ENCODE measurements around the gene ARHGAP45. TPM values are rescaled to one million over a fixed set of nuclear protein-coding genes. Genes with fewer than 3 reads are reported as not detected.

ARHGAP45 gene
- total RNA-seq, 1 donor from 2014 or later = 0.57 TPM

DNA sequence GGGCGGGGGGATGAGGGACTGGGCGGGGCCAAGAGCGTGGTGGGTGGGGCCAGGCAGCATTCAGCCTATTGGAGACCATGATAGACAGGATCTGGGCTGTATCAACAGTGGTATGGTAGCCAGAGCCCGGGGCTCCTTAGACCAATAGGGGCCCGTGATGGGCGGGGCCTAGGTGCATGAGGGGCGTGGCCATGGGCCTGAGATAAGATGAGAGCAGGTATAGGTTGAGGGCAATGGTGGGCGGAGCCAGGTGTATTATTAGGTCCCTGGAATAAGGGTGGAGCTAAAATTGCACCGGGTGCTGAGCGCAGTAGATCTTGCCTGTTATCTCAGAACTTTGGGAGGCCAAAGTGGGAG lies 21.7 kb upstream of the ARHGAP45 start:
- TF ChIP-seq, protein P1, sequence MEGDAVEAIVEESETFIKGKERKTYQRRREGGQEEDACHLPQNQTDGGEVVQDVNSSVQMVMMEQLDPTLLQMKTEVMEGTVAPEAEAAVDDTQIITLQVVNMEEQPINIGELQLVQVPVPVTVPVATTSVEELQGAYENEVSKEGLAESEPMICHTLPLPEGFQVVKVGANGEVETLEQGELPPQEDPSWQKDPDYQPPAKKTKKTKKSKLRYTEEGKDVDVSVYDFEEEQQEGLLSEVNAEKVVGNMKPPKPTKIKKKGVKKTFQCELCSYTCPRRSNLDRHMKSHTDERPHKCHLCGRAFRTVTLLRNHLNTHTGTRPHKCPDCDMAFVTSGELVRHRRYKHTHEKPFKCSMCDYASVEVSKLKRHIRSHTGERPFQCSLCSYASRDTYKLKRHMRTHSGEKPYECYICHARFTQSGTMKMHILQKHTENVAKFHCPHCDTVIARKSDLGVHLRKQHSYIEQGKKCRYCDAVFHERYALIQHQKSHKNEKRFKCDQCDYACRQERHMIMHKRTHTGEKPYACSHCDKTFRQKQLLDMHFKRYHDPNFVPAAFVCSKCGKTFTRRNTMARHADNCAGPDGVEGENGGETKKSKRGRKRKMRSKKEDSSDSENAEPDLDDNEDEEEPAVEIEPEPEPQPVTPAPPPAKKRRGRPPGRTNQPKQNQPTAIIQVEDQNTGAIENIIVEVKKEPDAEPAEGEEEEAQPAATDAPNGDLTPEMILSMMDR (IDR thresholded peaks at IDR 0.05) = no peak
- H3K27me3 Mint-ChIP-seq (ENCODE audit: low read depth) = no peaks in the 10 kb centered on the region
- H3K36me3 Mint-ChIP-seq (ENCODE audit: low read depth) = no peaks in the 10 kb centered on the region
- DNase-seq (ENCODE audit: low spot score) = no peak
- H3K27ac Mint-ChIP-seq (ENCODE audit: unreplicated experiment) = no peak overlapping the region
- no peaks in the 10 kb centered on the region for H3K9me3 Mint-ChIP-seq (ENCODE audit: low read depth)
- H3K4me3 Mint-ChIP-seq (ENCODE audit: unreplicated experiment) = no peak overlapping the region
- H3K4me1 Mint-ChIP-seq (ENCODE audit: low read depth) = peaks cover 13% of the 10 kb centered on the region

DNA sequence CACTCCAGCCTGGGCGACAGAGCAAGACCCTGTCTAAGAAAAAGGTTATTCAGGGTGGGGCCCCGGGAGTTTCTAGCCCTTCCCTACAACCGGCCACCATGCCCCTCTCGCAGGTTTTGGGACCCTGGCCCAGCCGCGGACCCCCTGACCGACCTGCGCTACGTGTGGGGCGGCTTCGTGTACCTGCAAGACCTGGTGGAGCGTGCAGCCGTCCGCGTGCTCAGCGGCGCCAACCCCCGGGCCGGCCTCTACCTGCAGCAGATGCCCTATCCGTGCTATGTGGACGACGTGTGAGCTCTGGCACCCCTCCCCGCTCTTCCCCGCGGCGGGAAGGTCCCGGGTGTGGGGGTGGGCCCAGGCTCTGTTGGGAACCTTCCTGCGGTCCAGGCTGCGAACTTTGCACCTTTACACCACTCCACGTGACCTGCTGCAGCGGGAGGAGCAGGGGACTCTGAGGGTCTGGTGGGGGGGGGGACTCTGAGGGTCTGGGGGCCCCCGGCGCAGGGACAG lies 20.8 kb upstream of the ARHGAP45 start:
- no peaks in the 10 kb centered on the region for H3K36me3 Mint-ChIP-seq (ENCODE audit: low read depth)
- TF ChIP-seq, protein P1 (IDR thresholded peaks at IDR 0.05) = no peak
- peaks cover 4% of the 10 kb centered on the region for H3K4me1 Mint-ChIP-seq (ENCODE audit: low read depth)
- no peaks in the 10 kb centered on the region for H3K9me3 Mint-ChIP-seq (ENCODE audit: low read depth)
- no peak for DNase-seq (ENCODE audit: low spot score)
- H3K27me3 Mint-ChIP-seq (ENCODE audit: low read depth) = no peaks in the 10 kb centered on the region
- no peak overlapping the region for H3K4me3 Mint-ChIP-seq (ENCODE audit: unreplicated experiment)
- H3K27ac Mint-ChIP-seq (ENCODE audit: unreplicated experiment) = no peak overlapping the region

DNA sequence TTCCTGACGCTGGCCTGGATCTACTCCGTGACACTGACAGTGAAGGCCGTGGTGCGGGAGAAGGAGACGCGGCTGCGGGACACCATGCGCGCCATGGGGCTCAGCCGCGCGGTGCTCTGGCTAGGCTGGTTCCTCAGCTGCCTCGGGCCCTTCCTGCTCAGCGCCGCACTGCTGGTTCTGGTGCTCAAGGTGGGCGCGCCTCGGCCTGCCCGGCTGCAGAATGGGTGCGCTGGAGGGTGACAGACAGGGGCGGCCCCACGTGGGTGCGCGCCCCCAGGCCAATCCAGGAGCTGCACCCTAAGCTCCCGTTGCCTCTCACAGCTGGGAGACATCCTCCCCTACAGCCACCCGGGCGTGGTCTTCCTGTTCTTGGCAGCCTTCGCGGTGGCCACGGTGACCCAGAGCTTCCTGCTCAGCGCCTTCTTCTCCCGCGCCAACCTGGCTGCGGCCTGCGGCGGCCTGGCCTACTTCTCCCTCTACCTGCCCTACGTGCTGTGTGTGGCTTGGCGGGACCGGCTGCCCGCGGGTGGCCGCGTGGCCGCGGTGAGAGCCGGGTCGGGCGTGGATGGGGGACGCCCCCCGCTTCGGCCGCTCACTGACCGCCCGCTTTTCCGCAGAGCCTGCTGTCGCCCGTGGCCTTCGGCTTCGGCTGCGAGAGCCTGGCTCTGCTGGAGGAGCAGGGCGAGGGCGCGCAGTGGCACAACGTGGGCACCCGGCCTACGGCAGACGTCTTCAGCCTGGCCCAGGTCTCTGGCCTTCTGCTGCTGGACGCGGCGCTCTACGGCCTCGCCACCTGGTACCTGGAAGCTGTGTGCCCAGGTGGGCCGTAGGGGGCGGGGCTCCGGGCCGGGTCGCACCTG lies 19.9 kb upstream of the ARHGAP45 start:
- H3K27me3 Mint-ChIP-seq (ENCODE audit: low read depth) = no peaks in the 10 kb centered on the region
- no peaks in the 10 kb centered on the region for H3K36me3 Mint-ChIP-seq (ENCODE audit: low read depth)
- no peak overlapping the region for H3K4me3 Mint-ChIP-seq (ENCODE audit: unreplicated experiment)
- H3K9me3 Mint-ChIP-seq (ENCODE audit: low read depth) = no peaks in the 10 kb centered on the region
- TF ChIP-seq, protein P1 (IDR thresholded peaks at IDR 0.05) = no peak
- no peak for DNase-seq (ENCODE audit: low spot score)
- no peak overlapping the region for H3K27ac Mint-ChIP-seq (ENCODE audit: unreplicated experiment)
- H3K4me1 Mint-ChIP-seq (ENCODE audit: low read depth) = no peaks in the 10 kb centered on the region

DNA sequence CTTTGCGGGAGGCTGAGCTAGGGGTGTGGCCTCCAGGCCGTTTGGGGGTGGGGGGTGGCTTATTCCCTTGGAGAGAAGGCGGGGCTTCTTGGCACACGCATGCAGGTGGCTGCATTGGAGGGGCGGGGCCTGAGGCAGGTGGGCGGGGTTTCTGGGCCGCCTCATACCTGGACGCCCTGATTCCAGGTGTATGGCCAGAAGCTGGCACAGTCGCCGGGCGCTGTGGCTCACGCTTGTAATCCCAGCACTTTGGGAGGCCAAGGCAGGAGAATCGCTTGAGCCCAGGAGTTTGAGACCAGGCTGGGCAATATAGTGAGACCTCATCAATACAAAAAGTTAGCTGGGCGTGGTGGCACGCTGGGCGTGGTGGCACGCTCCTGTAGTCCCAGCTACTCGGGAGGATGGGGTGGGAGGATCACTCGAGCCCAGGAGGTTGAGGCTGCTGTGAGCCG lies 19.2 kb upstream of the ARHGAP45 start:
- H3K36me3 Mint-ChIP-seq (ENCODE audit: low read depth) = no peaks in the 10 kb centered on the region
- no peak overlapping the region for H3K4me3 Mint-ChIP-seq (ENCODE audit: unreplicated experiment)
- H3K27ac Mint-ChIP-seq (ENCODE audit: unreplicated experiment) = no peak overlapping the region
- DNase-seq (ENCODE audit: low spot score) = no peak
- no peaks in the 10 kb centered on the region for H3K27me3 Mint-ChIP-seq (ENCODE audit: low read depth)
- H3K9me3 Mint-ChIP-seq (ENCODE audit: low read depth) = no peaks in the 10 kb centered on the region
- H3K4me1 Mint-ChIP-seq (ENCODE audit: low read depth) = no peaks in the 10 kb centered on the region
- TF ChIP-seq, protein P1 (IDR thresholded peaks at IDR 0.05) = no peak

DNA sequence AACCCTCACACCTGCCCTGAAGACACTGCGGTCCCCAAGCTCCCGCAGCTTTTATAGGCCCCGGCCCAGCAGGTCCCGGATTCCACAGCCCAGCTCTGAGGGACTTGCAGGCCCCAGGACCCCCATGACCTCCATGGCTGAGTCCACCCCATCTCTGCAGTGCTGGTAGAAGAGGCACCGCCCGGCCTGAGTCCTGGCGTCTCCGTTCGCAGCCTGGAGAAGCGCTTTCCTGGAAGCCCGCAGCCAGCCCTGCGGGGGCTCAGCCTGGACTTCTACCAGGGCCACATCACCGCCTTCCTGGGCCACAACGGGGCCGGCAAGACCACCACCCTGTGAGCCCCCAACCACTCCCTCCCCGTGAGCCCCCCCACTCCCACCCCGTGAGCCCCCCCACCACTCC lies 17.9 kb upstream of the ARHGAP45 start:
- Mint-ChIP-seq H3K4me3 (ENCODE audit: unreplicated experiment) (no peak overlapping the region), H3K36me3 (ENCODE audit: low read depth) (no peaks in the 10 kb centered on the region), H3K9me3 (ENCODE audit: low read depth) (no peaks in the 10 kb centered on the region), H3K27ac (ENCODE audit: unreplicated experiment) (no peak overlapping the region), H3K4me1 (ENCODE audit: low read depth) (no peaks in the 10 kb centered on the region), H3K27me3 (ENCODE audit: low read depth) (no peaks in the 10 kb centered on the region)
- DNase-seq (ENCODE audit: low spot score) = no peak
- TF ChIP-seq, protein P1 (IDR thresholded peaks at IDR 0.05) = no peak

Measured in chondrocyte (in vitro differentiated cells).